Endothelial cell (in vitro differentiated cells): ENCODE measurements around the gene PLEKHH3. TPM values are rescaled to one million over a fixed set of nuclear protein-coding genes. Genes with fewer than 3 reads are reported as not detected.

Experiments
- DNase-seq: peaks from one replicate; pipeline ENCODE4 v3.0.0; 2021; ENCODE audit warnings: low spot score
- H3K27ac Mint-ChIP-seq: one replicate; pipeline ENCODE4 v1.8.0; 2021; ENCODE audit warnings: mixed read lengths, inconsistent platforms; ENCODE audit not compliant: unreplicated experiment
- H3K27me3 Mint-ChIP-seq: one replicate; pipeline ENCODE4 v1.8.0; 2021; ENCODE audit warnings: mild to moderate bottlenecking, moderate library complexity, mixed read lengths, inconsistent platforms; ENCODE audit not compliant: unreplicated experiment
- H3K36me3 Mint-ChIP-seq: one replicate; pipeline ENCODE4 v1.8.0; 2021; ENCODE audit warnings: mild to moderate bottlenecking, low read depth, mixed read lengths, inconsistent platforms; ENCODE audit not compliant: unreplicated experiment
- H3K4me1 Mint-ChIP-seq: one replicate; pipeline ENCODE4 v1.8.0; 2021; ENCODE audit warnings: mild to moderate bottlenecking, mixed read lengths, inconsistent platforms; ENCODE audit not compliant: unreplicated experiment
- H3K4me3 Mint-ChIP-seq: one replicate; pipeline ENCODE4 v1.8.0; 2021; ENCODE audit warnings: mild to moderate bottlenecking, mixed read lengths, inconsistent platforms; ENCODE audit not compliant: unreplicated experiment
- H3K9me3 Mint-ChIP-seq: one replicate; pipeline ENCODE4 v1.8.0; 2021; ENCODE audit warnings: mixed read lengths, inconsistent platforms; ENCODE audit not compliant: unreplicated experiment
- total RNA-seq: library from RNA; stranded (reverse); fragmentation: NEBNext Ultra II Directional; extraction: Animal tissue kit (Norgen Biotek cat#: 25700); gene quantifications from one replicate; pipeline ENCODE4 v1.2.1, GENCODE V29; 2021; ENCODE audit not compliant: unreplicated experiment
- TF ChIP-seq, protein P1 (sequence below): fragments of 200-600 bp; sonication (generic); IDR thresholded peaks from one replicate; pipeline ENCODE4 v1.5.0; 2021; ENCODE audit warnings: antibody characterized with exemption; ENCODE audit not compliant: unreplicated experiment

Gene PLEKHH3
- total RNA-seq, 1 donor from 2014 or later, result 25.2 TPM

DNA sequence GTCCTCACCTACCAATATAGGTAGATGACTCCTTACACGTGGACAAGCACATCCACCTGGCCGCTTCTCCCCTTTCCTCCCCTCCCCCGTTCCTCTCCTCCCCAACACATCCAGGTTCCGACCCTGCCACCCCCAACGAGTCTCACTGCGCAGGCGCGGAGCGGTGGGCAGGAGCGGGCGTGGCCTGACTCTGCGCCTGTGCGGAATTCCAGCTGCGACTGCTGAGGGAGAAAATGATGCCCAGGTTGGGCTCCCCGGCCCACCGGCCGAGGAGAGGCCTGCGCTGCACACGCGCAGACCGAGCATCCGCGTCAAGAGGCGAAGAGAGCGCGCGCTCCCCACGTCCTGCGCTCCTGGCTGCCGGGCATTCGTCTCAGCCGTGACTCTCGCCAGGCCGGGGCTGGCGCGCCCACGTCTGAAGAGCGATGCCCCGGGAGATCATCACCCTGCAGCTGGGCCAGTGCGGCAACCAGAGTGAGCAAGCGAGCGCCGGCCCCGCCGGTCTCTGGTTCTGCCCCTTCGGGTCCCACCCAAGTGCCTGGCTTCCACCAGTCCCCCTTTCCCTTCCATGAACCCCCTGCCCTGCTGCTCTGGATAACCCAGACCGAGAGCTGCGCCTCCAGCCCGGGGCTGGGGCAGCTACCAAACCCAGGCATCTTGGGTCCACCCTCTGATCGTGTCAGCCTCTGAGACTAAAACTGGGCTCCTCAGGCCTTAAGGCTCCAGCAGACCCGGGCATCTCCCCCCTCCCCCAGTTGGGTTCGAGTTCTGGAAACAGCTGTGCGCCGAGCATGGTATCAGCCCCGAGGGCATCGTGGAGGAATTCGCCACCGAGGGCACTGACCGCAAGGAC, 17.5 kb downstream of the PLEKHH3 start, which contains the start of gene TUBG2:
TSS of gene TUBG2 (plus strand) at position 206 of the 853 bp plus-strand sequence. CDS start at position 426, 220 bp downstream.
- peak within 1 kb of the TSS; percentile 13 for H3K27ac Mint-ChIP-seq
- peaks cover 7% of the 10 kb centered on the region for H3K27me3 Mint-ChIP-seq
- peaks cover 6% of the 10 kb centered on the region for H3K36me3 Mint-ChIP-seq
- peak within 1 kb of the TSS; percentile 89 for H3K4me3 Mint-ChIP-seq
- TF ChIP-seq, protein P1, sequence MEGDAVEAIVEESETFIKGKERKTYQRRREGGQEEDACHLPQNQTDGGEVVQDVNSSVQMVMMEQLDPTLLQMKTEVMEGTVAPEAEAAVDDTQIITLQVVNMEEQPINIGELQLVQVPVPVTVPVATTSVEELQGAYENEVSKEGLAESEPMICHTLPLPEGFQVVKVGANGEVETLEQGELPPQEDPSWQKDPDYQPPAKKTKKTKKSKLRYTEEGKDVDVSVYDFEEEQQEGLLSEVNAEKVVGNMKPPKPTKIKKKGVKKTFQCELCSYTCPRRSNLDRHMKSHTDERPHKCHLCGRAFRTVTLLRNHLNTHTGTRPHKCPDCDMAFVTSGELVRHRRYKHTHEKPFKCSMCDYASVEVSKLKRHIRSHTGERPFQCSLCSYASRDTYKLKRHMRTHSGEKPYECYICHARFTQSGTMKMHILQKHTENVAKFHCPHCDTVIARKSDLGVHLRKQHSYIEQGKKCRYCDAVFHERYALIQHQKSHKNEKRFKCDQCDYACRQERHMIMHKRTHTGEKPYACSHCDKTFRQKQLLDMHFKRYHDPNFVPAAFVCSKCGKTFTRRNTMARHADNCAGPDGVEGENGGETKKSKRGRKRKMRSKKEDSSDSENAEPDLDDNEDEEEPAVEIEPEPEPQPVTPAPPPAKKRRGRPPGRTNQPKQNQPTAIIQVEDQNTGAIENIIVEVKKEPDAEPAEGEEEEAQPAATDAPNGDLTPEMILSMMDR, result no peak
- H3K4me1 Mint-ChIP-seq, result peaks cover 8% of the 10 kb centered on the region
- H3K9me3 Mint-ChIP-seq, result no peaks in the 10 kb centered on the region
- DNase-seq, result peak; percentile 86

GRCh38 chr17:42657824-42658588, 18.8 kb downstream of the PLEKHH3 start:
- H3K4me1 Mint-ChIP-seq, result peaks cover 13% of the 10 kb centered on the region
- TF ChIP-seq, protein P1, result no peak
- peak overlapping the region; percentile 13 for H3K27ac Mint-ChIP-seq
- H3K9me3 Mint-ChIP-seq, result no peaks in the 10 kb centered on the region
- no peak for DNase-seq
- H3K36me3 Mint-ChIP-seq, result peaks cover 6% of the 10 kb centered on the region
- peaks cover 7% of the 10 kb centered on the region for H3K27me3 Mint-ChIP-seq
- H3K4me3 Mint-ChIP-seq, result peak overlapping the region; percentile 61

DNA sequence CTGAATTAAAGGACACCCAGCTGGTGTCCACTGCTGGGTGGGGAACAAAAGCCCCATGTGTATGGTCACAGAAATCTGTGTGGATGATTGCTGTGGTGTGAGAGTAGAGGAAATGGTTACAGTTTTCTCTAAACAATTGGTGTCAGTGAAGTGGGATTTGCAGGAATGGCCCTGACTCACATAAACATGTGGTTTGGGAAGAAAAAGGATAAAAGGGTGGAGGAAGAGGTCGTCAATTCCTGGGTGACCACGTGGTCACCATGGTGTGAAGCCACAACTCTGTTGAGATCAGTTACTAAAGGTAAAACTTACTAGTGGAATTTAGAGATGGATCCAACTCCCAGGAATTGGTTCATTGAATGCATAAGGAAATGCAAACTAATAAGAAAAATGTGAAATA, 21.3 kb downstream of the PLEKHH3 start:
- H3K4me1 Mint-ChIP-seq, result peaks cover 13% of the 10 kb centered on the region
- H3K4me3 Mint-ChIP-seq, result no peak overlapping the region
- peaks cover 7% of the 10 kb centered on the region for H3K27me3 Mint-ChIP-seq
- no peaks in the 10 kb centered on the region for H3K9me3 Mint-ChIP-seq
- no peak overlapping the region for H3K27ac Mint-ChIP-seq
- peaks cover 6% of the 10 kb centered on the region for H3K36me3 Mint-ChIP-seq
- TF ChIP-seq, protein P1, result no peak
- no peak for DNase-seq

DNA sequence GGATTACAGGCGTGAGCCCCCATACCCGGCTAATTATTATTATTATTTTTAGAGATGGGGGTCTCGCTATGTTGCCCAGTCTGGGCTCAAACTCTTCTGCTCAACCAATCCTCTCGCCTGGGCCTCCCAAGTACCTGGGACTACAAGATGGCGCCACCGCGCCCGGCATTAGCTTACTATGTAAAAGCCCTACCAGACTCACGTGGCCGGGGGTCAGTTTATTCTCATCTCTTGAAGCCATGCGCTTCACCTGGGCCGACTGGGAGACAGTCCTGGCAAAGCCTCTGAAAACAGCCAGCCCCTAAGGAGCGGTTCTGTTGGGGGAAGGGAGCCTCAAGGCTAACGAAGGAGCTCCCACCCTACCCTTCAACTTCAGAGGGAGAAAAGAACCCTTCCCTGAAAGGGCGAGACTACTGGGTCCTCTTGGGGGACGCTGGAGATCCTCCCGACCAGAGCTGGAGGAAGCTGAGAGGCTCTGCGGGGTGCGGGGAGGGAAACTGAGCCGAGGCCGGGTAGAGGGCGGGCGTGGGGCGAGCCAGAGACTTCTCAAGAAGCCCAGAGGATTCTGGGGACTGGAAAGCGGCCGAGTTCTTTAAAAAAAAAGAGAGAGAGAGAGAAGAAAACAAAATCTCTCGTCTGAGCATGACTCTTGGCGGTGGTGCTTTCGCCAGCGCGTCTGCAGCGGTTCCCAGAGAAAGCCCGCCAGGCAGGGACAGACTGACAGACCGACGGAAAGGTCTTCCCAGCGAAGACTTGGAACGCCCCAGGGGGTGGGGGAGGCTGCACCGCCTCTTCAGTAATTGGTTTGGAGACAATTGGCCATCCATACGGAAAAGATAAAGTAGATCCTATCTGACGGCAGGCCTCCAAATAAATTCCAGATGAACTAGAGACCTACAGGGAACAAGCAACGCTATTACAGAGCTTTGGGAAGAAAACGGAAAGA, 23.3 kb downstream of the PLEKHH3 start:
- TF ChIP-seq, protein P1, result no peak
- Mint-ChIP-seq H3K4me1 (peaks cover 13% of the 10 kb centered on the region), H3K4me3 (peak overlapping the region; percentile 5), H3K36me3 (peaks cover 6% of the 10 kb centered on the region), H3K27ac (no peak overlapping the region), H3K27me3 (peaks cover 7% of the 10 kb centered on the region), H3K9me3 (no peaks in the 10 kb centered on the region)
- DNase-seq, result no peak
